HG03520 (cell line): ENCODE measurements around the gene CENPQ.

Experiments
- ATAC-seq: cut with Tn5 transposase; IDR thresholded peaks from one replicate; pipeline ENCODE4 v1.9.1; 2021; ENCODE audit warnings: mild to moderate bottlenecking, moderate library complexity; ENCODE audit not compliant: unreplicated experiment

The CENPQ gene

DNA sequence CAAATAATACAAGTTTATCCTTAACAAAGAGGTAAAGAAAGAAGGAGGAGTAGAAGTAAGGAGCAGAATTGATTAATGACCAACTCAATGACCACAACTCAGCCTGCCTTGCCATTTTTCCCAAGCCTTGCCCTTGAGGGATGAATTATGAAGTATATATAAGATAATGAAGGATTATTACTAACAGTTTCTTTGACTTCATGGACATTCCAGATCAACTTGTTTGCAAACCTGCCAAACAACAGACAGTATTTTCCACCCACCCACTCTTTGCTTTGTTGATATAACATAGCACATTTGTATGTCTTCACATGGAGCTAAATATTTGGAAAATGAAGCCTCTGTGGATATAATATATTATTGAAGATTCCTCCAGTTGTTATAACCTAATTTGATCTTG, 77.4 kb downstream of the CENPQ start:
- ATAC-seq: no peak

DNA sequence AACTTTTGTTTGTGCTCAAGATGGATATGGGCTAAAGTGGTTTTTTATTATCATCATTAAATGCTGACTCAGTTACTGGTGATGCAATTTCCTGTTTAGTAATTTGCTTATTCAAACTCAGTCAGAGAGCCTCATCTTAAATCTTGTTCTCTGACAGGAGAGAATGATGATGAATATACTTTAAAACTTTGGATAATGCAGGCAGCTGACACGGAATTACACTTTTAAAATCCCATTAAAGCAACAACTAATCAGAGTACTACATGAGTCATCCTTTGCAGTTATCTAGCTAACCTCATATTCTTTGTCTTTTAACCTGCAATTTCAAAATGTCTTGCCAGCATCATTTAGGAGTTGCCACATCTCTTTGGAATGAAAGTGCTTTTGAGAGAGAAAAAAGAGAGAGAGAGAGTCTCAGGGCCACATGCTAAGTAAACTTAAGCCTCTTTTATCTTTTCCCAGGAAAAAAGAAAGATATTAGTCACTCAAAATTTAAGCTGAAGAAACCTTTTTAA, 78.1 kb downstream of the CENPQ start:
- ATAC-seq: no peak

- no peak for ATAC-seq
Measured at GRCh38 chr6:49541936-49542335, 78.8 kb downstream of the CENPQ start.
